ENCODE measurements around the gene TIMM13.

Gene TIMM13

DNA sequence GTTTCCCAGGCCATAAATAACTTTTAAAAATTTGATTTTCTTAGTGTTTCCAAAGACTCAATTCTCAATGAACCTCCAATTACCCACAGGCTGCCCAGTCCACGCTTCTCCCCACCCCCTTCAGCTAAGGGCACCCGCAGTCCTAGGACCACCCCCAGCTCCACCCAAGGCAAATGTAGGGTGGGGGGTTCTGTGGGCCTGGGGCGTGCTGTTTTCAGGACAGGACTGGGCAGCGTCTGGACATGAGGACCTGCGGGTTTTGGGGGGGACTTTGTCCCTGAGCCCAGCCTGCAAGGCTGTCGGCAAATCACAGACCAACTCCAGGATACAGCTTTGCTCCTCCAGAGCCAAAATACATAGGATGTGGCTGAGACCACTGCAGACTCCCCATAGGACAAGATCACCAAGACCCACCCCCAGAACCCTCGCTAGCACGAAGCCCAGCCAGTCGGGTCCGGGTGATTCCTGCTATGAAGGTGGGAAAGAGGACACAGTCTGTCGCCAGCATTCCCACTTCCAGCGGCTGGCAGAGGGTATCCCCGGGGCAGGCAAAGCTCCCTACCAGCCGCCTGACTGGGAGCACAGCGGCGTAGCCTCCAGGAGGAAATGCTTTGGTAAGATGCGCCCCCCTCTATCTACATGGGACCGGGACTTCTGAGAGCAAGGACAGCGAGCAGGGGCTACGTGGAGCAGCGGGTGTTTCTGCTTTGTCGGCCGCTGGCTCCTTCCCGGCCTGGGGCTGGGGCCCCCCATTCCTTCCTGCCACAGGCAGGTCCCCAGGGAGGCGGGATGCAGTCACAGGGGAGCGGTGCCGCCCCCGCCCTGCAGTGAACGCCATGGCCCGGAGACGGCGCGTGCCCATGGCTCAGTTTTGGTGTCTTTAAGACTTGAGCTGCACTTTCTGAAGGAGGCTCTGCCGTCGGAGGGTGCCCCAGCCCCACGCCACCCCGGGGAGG is 1.6 kb upstream of the TIMM13 start:
- H3K9me3 ChIP-seq (ENCODE audit: control insufficient read depth, insufficient read depth, low read length) = no peaks in the 10 kb centered on the region

DNA sequence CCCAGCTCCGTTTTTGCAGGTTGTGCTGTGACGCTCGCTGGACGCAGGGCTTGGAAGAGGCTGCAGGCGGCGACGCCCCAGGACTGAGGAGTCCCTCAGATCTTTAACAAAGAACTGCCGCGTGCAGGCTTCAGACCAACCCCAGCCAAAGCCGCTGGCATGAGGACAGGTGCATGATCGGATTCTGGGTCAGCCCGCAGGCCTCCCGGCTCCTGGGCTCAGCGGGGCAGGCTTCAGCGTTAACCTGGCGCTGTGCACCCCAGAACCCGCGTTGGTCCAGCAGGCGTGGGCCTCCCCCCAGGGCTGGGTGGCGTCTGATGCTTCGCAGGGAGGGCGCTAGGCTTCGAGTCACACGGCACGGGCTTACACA is 920 bp upstream of the TIMM13 start:
- Histone ChIP-seq H3K9me3 (ENCODE audit: control insufficient read depth, insufficient read depth, low read length) (no peaks in the 10 kb centered on the region), H3K27ac (ENCODE audit: low read depth, low read length) (peak overlapping the region; percentile 99), H3K4me1 (ENCODE audit: control insufficient read depth, insufficient read depth, low read length) (peaks cover 22% of the 10 kb centered on the region), H3K36me3 (ENCODE audit: control insufficient read depth, insufficient read depth, low read length) (peaks cover 44% of the 10 kb centered on the region), H3K27me3 (ENCODE audit: control insufficient read depth, insufficient read depth, low read length) (no peaks in the 10 kb centered on the region), H3K4me3 (ENCODE audit: low read depth, low read length) (peak overlapping the region; percentile 79), H3K9ac (ENCODE audit: low read depth, low read length) (peak overlapping the region; percentile 99)

More for the DNA sequence above, 1.6 kb upstream of the TIMM13 start:
- peaks cover 22% of the 10 kb centered on the region for H3K4me1 ChIP-seq (ENCODE audit: control insufficient read depth, insufficient read depth, low read length)
- H3K27ac ChIP-seq (ENCODE audit: low read depth, low read length) = peak overlapping the region; percentile 99
- no peak overlapping the region; the same call in 1 of the 2 replicates for H3K9ac ChIP-seq (ENCODE audit: low read depth, low read length)
- peaks cover 45% of the 10 kb centered on the region for H3K36me3 ChIP-seq (ENCODE audit: control insufficient read depth, insufficient read depth, low read length)
- H3K4me3 ChIP-seq (ENCODE audit: low read depth, low read length) = no peak overlapping the region
- no peaks in the 10 kb centered on the region for H3K27me3 ChIP-seq (ENCODE audit: control insufficient read depth, insufficient read depth, low read length)

DNA sequence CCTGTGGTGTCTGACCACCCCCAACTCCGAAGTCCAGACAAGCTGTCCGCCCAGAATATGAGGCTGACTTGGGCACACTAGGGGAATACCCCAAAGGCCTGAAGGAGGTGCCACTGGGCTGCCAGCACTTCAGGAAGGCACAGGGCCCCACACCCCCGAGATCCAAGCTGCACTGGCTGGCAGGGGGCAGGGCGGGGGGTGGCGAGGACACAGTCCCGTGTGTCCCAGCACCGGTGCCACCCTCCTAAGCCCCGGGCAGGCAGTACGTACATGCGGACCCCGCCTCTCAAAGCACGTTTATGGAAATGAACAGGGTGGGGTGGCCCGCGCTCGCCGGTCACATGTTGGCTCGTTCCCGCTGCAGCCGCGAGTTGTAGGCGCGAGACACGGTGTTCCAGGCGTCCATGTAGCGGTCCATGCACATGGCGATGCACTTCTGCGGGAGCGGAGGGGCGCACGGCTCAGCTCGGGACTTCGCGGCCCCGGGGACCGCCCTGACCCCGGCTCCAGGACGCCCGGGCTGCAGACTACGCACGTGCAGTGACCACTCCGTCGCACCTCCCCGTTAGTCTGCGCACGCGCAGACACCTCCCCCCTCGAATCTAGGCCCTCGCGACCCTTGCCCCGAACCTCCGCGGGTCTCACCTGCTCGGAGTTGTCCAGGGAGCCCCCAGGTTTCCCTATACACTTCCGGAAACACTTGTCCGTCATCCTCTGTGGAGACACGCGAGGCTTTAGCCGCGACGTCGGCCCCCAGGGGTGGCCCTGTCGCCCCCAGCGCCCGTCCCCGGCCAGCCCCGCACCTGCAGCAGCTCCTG is 566 bp downstream of the TIMM13 start:
- peaks cover 37% of the 10 kb centered on the region for H3K36me3 ChIP-seq (ENCODE audit: control insufficient read depth, insufficient read depth, low read length)
- peak overlapping the region; percentile 99 for H3K9ac ChIP-seq (ENCODE audit: low read depth, low read length)
- peak overlapping the region; percentile 99 for H3K27ac ChIP-seq (ENCODE audit: low read depth, low read length)

DNA sequence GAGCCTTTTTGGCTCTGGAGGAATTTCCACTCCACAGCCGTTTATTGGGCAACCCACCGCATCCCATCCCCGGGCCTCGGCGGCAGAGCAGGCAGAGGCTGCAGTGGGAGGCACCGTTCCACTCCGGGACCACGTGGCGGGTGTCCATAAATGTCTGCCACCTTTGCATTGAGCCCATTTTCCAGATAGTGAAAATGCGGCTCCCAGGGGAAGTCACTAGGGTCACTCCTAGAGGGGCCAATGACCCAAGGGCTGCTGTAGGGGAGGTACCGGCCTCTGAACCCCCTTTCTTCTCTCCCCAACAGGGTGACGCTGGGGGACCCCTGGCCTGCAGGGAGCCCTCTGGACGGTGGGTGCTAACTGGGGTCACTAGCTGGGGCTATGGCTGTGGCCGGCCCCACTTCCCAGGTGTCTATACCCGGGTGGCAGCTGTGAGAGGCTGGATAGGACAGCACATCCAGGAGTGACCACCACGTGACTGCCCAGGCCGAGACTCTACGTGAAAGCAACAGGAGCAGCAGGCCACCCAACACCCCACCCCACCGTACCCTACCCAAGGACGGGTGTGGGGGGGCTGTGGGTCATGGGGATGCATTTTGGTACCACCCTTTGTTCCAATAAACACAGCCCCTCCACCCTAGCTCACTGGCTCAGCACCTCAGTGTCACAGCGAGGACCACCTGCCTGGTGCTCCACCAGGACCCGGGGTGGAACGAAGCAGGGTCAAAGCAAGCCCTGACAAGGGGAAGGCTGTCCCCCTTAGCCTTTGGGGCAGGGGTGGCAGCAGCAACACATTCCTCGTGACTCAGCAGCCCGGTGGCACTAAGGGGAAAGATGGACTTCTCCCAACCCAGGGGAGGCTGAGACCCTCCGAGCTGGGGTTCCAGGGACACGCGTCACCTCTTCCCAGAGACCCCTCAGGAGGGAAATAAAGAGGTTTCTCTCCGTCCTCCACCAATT is 1.5 kb downstream of the TIMM13 start:
- Histone ChIP-seq H3K36me3 (ENCODE audit: control insufficient read depth, insufficient read depth, low read length) (peaks cover 28% of the 10 kb centered on the region), H3K27me3 (ENCODE audit: control insufficient read depth, insufficient read depth, low read length) (no peaks in the 10 kb centered on the region), H3K9me3 (ENCODE audit: control insufficient read depth, insufficient read depth, low read length) (no peaks in the 10 kb centered on the region), H3K9ac (ENCODE audit: low read depth, low read length) (peak overlapping the region; percentile 99), H3K4me3 (ENCODE audit: low read depth, low read length) (peak overlapping the region; percentile 79), H3K27ac (ENCODE audit: low read depth, low read length) (peak overlapping the region; percentile 51), H3K4me1 (ENCODE audit: control insufficient read depth, insufficient read depth, low read length) (peaks cover 22% of the 10 kb centered on the region)

More for the DNA sequence above, 566 bp downstream of the TIMM13 start:
- H3K4me3 ChIP-seq (ENCODE audit: low read depth, low read length) = peak overlapping the region; percentile 79
- H3K4me1 ChIP-seq (ENCODE audit: control insufficient read depth, insufficient read depth, low read length) = peaks cover 22% of the 10 kb centered on the region
- H3K9me3 ChIP-seq (ENCODE audit: control insufficient read depth, insufficient read depth, low read length) = no peaks in the 10 kb centered on the region
- H3K27me3 ChIP-seq (ENCODE audit: control insufficient read depth, insufficient read depth, low read length) = no peaks in the 10 kb centered on the region

DNA sequence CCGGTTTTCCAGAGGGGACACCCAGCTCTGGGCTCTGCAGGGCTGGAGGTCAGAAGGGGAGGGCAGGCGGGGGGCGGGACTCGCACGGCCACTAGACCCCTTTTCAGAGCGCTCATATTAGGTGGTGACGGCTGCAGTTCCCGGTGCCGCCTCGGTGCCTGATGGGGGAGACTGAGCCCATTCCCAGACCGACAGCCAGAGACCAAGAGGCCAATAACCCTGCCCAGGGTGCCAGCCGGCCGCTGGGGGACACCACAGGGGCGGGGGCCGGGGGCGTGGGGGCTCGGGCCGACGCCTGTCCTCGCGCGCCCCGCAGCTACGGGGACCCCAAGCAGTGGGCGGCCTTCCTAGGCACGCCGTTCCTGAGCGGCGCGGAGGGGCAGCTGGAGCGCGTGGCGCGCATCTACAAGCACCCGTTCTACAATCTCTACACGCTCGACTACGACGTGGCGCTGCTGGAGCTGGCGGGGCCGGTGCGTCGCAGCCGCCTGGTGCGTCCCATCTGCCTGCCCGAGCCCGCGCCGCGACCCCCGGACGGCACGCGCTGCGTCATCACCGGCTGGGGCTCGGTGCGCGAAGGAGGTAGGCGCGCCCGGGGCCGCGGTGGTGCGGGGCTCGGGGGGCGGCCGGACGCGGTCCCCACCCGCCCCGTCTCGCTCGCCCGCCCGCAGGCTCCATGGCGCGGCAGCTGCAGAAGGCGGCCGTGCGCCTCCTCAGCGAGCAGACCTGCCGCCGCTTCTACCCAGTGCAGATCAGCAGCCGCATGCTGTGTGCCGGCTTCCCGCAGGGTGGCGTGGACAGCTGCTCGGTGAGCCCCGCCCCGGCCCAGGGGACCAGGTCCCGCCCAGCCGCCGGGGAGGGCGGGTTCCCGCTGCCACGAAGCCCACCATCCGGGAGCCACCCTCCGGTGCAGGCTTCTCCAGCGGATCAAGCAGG is 2.4 kb downstream of the TIMM13 start:
- peak overlapping the region; percentile 56; the same call in 1 of the 2 replicates for H3K9ac ChIP-seq (ENCODE audit: low read depth, low read length)
- H3K4me3 ChIP-seq (ENCODE audit: low read depth, low read length) = peak overlapping the region; percentile 79
- H3K27ac ChIP-seq (ENCODE audit: low read depth, low read length) = peak overlapping the region; percentile 51
- no peaks in the 10 kb centered on the region for H3K27me3 ChIP-seq (ENCODE audit: control insufficient read depth, insufficient read depth, low read length)
- peaks cover 18% of the 10 kb centered on the region for H3K36me3 ChIP-seq (ENCODE audit: control insufficient read depth, insufficient read depth, low read length)
- no peaks in the 10 kb centered on the region for H3K9me3 ChIP-seq (ENCODE audit: control insufficient read depth, insufficient read depth, low read length)
- peaks cover 22% of the 10 kb centered on the region for H3K4me1 ChIP-seq (ENCODE audit: control insufficient read depth, insufficient read depth, low read length)

DNA sequence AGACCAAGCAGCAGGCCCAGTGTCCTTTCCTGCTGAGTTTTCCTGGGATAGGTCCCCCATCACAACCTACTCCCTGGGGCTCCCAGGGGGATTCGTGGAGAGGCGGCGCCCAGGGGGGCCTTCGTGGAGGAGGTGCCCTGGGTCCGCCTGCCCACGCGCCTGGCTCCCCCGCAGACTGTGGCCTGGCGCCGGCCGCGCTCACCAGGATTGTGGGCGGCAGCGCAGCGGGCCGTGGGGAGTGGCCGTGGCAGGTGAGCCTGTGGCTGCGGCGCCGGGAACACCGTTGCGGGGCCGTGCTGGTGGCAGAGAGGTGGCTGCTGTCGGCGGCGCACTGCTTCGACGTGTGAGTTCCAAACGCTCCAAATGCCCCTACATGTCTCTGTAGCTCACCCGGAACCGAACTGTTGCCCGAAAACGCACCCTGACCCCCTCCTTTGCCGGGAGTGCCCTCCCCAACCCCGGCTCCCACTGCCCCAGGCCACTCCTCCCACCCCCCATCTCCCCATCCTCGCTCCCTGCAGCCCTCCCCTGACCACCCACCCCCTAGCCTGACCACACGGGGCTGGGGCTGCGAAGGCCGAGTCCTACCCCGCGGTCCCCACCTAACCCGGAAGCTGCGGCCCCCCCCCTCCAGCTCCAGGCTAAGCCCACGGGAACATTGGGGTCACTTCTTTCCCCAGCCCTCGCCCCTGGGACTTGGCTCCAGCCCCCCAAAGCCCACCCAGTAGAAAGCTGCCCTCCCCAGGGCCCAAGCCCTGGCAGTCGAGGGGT is 3.3 kb downstream of the TIMM13 start:
- Histone ChIP-seq H3K27me3 (ENCODE audit: control insufficient read depth, insufficient read depth, low read length) (no peaks in the 10 kb centered on the region), H3K36me3 (ENCODE audit: control insufficient read depth, insufficient read depth, low read length) (peaks cover 13% of the 10 kb centered on the region), H3K9ac (ENCODE audit: low read depth, low read length) (no peak overlapping the region), H3K4me1 (ENCODE audit: control insufficient read depth, insufficient read depth, low read length) (peaks cover 21% of the 10 kb centered on the region), H3K27ac (ENCODE audit: low read depth, low read length) (no peak overlapping the region), H3K9me3 (ENCODE audit: control insufficient read depth, insufficient read depth, low read length) (no peaks in the 10 kb centered on the region), H3K4me3 (ENCODE audit: low read depth, low read length) (no peak overlapping the region)

DNA sequence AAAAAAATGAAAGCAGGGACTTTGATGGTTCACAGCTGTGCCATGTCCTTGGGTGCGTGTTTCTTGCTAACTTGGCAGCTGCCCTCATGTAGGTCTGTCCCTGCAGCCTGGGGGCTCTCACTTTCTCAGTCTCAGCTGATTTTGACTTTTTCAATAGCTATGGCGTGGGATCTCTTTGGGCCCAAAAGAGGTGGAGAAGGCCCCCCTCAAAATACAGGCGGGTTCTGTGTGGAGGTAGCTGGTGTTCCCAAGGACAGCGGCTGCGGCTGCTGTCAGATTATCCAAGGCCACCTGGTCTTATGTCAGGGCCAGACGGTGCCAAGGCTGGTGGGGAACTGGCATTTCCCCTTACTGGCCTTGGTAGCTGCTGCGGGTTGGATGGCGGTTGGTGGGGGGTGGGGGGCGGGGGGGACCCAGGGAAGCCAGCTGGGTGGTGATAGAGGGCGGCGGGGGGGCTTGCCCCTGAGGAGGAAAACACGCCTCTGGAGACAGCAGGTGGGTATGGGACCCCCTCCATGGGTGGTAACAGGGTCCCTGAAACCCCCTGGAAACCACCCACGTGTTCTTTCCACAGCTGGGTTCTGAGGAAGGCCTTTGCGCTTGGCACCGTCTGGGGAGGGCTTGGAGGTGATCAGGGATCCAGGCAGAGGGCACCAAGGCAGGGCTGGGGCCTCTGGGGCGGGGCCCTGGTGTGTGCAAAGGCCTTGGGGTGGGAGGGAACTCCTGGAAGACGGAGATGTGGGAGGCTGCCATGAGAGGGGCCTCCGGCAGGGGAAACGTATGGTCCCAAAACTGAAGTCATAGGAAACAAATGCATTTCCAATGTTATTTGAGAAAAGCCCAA is 4.1 kb downstream of the TIMM13 start:
- Histone ChIP-seq H3K4me1 (ENCODE audit: control insufficient read depth, insufficient read depth, low read length) (peaks cover 13% of the 10 kb centered on the region), H3K9me3 (ENCODE audit: control insufficient read depth, insufficient read depth, low read length) (no peaks in the 10 kb centered on the region), H3K9ac (ENCODE audit: low read depth, low read length) (no peak overlapping the region), H3K4me3 (ENCODE audit: low read depth, low read length) (no peak overlapping the region), H3K27ac (ENCODE audit: low read depth, low read length) (no peak overlapping the region), H3K36me3 (ENCODE audit: control insufficient read depth, insufficient read depth, low read length) (peaks cover 13% of the 10 kb centered on the region), H3K27me3 (ENCODE audit: control insufficient read depth, insufficient read depth, low read length) (no peaks in the 10 kb centered on the region)

DNA sequence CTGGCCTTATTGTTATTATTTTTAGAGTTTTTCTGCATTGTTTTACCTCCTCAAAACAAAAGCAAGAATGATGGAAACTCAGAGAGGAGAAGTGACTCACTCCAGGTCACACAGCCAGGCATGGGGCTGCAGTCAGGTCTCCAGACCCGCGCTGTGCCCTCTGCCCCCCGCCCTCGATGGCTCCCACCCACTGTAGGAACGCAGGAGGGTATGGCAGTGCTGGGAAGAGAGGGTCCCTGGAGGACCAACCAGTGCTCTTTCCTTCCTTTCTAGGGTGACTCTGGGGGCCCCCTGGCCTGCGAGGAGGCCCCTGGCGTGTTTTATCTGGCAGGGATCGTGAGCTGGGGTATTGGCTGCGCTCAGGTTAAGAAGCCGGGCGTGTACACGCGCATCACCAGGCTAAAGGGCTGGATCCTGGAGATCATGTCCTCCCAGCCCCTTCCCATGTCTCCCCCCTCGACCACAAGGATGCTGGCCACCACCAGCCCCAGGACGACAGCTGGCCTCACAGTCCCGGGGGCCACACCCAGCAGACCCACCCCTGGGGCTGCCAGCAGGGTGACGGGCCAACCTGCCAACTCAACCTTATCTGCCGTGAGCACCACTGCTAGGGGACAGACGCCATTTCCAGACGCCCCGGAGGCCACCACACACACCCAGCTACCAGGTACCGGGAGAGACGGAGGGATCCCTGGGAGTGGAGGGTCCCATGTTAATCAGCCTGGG is 5.6 kb downstream of the TIMM13 start:
- Histone ChIP-seq H3K27me3 (ENCODE audit: control insufficient read depth, insufficient read depth, low read length) (no peaks in the 10 kb centered on the region), H3K9ac (ENCODE audit: low read depth, low read length) (no peak overlapping the region), H3K27ac (ENCODE audit: low read depth, low read length) (no peak overlapping the region), H3K4me1 (ENCODE audit: control insufficient read depth, insufficient read depth, low read length) (peaks cover 9% of the 10 kb centered on the region), H3K4me3 (ENCODE audit: low read depth, low read length) (no peak overlapping the region), H3K9me3 (ENCODE audit: control insufficient read depth, insufficient read depth, low read length) (no peaks in the 10 kb centered on the region), H3K36me3 (ENCODE audit: control insufficient read depth, insufficient read depth, low read length) (peaks cover 15% of the 10 kb centered on the region)
